ENCODE measurements around the gene TCP11. TPM values are rescaled to one million over a fixed set of nuclear protein-coding genes. Genes with fewer than 3 reads are reported as not detected.

TCP11 gene
- total RNA-seq (2022) (not detected in 2 replicates), Bru-seq, nascent RNA (percentile 11 among the genes with signal in this experiment), BruChase-seq, experiment 1, labeled RNA remaining after a 6-hour chase (not detected), BruChase-seq, experiment 2, labeled RNA remaining after a 2-hour chase (not detected)
- long read RNA-seq: 0 reads

DNA sequence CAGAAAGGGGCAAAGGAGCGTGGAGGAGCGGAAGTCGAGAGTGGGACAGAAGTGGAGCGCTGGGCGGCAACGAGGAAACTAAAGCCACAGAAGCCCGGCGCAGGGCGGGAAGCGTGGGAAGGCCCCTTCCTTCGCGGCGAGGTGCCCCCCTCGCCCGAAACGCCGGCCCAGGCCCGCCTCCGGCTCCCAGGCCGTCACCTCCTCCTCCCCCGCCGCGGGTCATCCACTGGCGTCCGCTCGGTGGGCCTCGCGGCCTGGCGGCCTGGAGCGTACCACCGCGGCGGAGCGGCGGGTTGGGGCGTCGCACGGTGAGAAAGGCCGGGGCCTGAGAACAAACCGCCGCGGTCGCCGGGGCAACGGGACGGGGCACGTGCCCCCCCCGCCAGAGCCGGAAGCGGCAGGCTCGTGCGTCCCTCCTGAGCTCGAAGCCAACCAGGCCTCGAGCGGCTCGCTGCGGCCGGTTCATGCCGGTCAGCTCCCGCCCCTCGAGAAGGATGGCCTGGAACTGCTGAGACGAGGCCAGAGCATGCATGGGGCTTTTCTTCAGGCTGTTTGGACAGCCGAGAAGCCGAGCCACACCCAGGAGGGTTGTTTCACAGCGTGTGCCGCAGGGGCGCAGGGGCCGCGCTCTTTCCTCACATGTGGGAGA, at the start of gene TCP11:
TCP11 (minus strand) TSS at position 333 of the 649 bp plus-strand sequence. CDS start 469 bp downstream, outside the sequence.
- no TSS peak for BruUV-seq (replicated peaks)
- CTCF ChIA-PET: interaction anchor here (0.6 kb wide), 1 partner anchor 14 kb away, joined by 18 read pairs; no protein-coding TSS in a partner anchor
- no peak within 1 kb of the TSS for H3K4me3 Mint-ChIP-seq (ENCODE audit: low read depth, unreplicated experiment)
- no peak for TF ChIP-seq CTCF (IDR thresholded peaks at IDR 0.05; ENCODE audit: unreplicated experiment)
- H3K27ac Mint-ChIP-seq (ENCODE audit: unreplicated experiment): no peak within 1 kb of the TSS
- no peak for DNase-seq
- H3K27me3 Mint-ChIP-seq (ENCODE audit: unreplicated experiment): no peaks in the 10 kb centered on the region
- H3K9me3 Mint-ChIP-seq (ENCODE audit: low read depth, unreplicated experiment): no peaks in the 10 kb centered on the region
- no peaks in the 10 kb centered on the region for H3K36me3 Mint-ChIP-seq (ENCODE audit: insufficient read depth, unreplicated experiment)
- H3K4me1 Mint-ChIP-seq (ENCODE audit: low read depth, unreplicated experiment): peaks cover 44% of the 10 kb centered on the region
- intact Hi-C loops (cut with micrococcal nuclease; ENCODE audit: unreplicated experiment): loop anchor here (5.0 to 10.0 kb wide), 4 partner anchors 256 to 979 kb away; partner anchors contain the start of genes ANKS1A, PACSIN1 and TAF11

DNA sequence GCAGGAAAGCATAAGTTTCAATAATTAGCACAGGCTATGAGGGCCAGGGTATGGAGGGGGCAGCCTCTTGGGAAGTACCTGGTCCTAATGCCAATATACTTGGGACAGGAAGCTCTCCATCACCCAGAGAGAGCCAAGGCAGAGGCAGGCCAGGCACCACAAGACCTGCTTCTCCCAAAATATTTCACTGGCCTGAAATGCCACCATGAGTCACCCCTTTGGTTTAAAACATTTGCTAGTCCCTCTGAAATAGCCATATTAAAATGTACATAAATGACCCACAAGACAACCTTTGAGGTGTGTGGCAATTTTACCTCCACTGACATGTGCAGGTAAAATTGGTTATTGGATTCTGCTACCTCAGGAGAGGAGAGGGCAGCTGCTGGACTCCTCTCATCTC, 49.2 kb upstream of the TCP11 start:
- Mint-ChIP-seq H3K4me1 (ENCODE audit: low read depth, unreplicated experiment) (peaks cover 18% of the 10 kb centered on the region), H3K36me3 (ENCODE audit: insufficient read depth, unreplicated experiment) (no peaks in the 10 kb centered on the region), H3K27me3 (ENCODE audit: unreplicated experiment) (no peaks in the 10 kb centered on the region), H3K4me3 (ENCODE audit: low read depth, unreplicated experiment) (no peak overlapping the region), H3K9me3 (ENCODE audit: low read depth, unreplicated experiment) (no peaks in the 10 kb centered on the region), H3K27ac (ENCODE audit: unreplicated experiment) (no peak overlapping the region)
- intact Hi-C loops (cut with micrococcal nuclease; ENCODE audit: unreplicated experiment): no loop called here
- TF ChIP-seq CTCF (IDR thresholded peaks at IDR 0.05; ENCODE audit: unreplicated experiment): no peak
- no peak for DNase-seq
- no TSS peak for BruUV-seq (replicated peaks)
- CTCF ChIA-PET: interaction anchor here (0.6 kb wide), 1 partner anchor 8 kb away, joined by 3 read pairs; no protein-coding TSS in a partner anchor

DNA sequence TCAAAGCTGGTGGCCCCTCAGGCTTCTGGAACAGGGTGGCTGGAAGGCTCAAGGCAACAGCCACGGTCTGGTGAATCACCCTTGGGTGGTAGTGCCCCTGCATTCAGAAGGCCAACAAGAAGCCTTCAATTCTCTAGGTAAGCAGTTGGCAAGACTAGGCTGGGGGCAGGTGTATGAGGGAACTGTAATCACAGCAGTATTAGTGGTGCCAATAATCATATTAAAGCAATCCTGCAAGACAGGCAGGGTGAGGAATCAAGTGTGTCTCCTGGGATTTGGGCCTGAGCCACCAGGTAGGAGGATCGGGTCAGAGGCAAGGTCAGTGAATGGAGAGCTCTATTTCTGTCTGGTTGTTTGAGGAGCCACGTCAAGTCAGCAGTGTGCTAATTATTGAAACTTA, 47.7 kb upstream of the TCP11 start:
- H3K4me3 Mint-ChIP-seq (ENCODE audit: low read depth, unreplicated experiment): no peak overlapping the region
- DNase-seq: no peak
- intact Hi-C loops (cut with micrococcal nuclease; ENCODE audit: unreplicated experiment): no loop called here
- H3K27me3 Mint-ChIP-seq (ENCODE audit: unreplicated experiment): no peaks in the 10 kb centered on the region
- BruUV-seq (replicated peaks): no TSS peak
- no peak overlapping the region for H3K27ac Mint-ChIP-seq (ENCODE audit: unreplicated experiment)
- no peak for TF ChIP-seq CTCF (IDR thresholded peaks at IDR 0.05; ENCODE audit: unreplicated experiment)
- H3K36me3 Mint-ChIP-seq (ENCODE audit: insufficient read depth, unreplicated experiment): peaks cover 5% of the 10 kb centered on the region
- peaks cover 28% of the 10 kb centered on the region for H3K4me1 Mint-ChIP-seq (ENCODE audit: low read depth, unreplicated experiment)
- CTCF ChIA-PET: no interaction called here
- no peaks in the 10 kb centered on the region for H3K9me3 Mint-ChIP-seq (ENCODE audit: low read depth, unreplicated experiment)

GRCh38 chr6:35186571-35186970, 45.4 kb upstream of the TCP11 start:
- Mint-ChIP-seq H3K4me1 (ENCODE audit: low read depth, unreplicated experiment) (peaks cover 40% of the 10 kb centered on the region), H3K4me3 (ENCODE audit: low read depth, unreplicated experiment) (no peak overlapping the region), H3K27me3 (ENCODE audit: unreplicated experiment) (no peaks in the 10 kb centered on the region), H3K27ac (ENCODE audit: unreplicated experiment) (no peak overlapping the region), H3K9me3 (ENCODE audit: low read depth, unreplicated experiment) (no peaks in the 10 kb centered on the region), H3K36me3 (ENCODE audit: insufficient read depth, unreplicated experiment) (peaks cover 11% of the 10 kb centered on the region)
- BruUV-seq (replicated peaks): no TSS peak
- intact Hi-C loops (cut with micrococcal nuclease; ENCODE audit: unreplicated experiment): no loop called here
- CTCF ChIA-PET: interaction anchor here (1.2 to 1.7 kb wide), 2 partner anchors 19 to 21 kb away, joined by 3 to 12 read pairs; no protein-coding TSS in a partner anchor
- TF ChIP-seq CTCF (IDR thresholded peaks at IDR 0.05; ENCODE audit: unreplicated experiment): no peak
- DNase-seq: no peak

All from Calu3 (cell line).